Suprapubic skin (tissue), 4 donors: ENCODE data around the gene TOGARAM2.

Experiments
- EP300 ChIP-seq: sonication (generic); formaldehyde crosslinking; IDR thresholded peaks from one replicate; pipeline ENCODE4 v1.6.1; 2017; ENCODE audit warnings: antibody characterized with exemption
- POLR2A ChIP-seq, 2 donors: fragments of 450-650 bp; IDR thresholded peaks; one replicate each; pipeline ENCODE4 v1.6.1; 2017; ENCODE audit warnings: antibody characterized with exemption in 2 of 2, mild to moderate bottlenecking in 2 of 2, moderate library complexity in 2 of 2
- POLR2AphosphoS5 ChIP-seq, 3 donors: sonication (generic); formaldehyde crosslinking; IDR thresholded peaks; one replicate each; pipeline ENCODE4 v1.6.1; 2017; ENCODE audit warnings: antibody characterized with exemption in 3 of 3
- TF ChIP-seq, protein P1 (sequence below), 2 donors: fragments of 200-600 bp in 1 of 2; fragments of 450-650 bp in 1 of 2; sonication (generic) in 1 of 2; IDR thresholded peaks; one replicate each; pipeline ENCODE4 v1.5.1; 2016 to 2019; ENCODE audit warnings: antibody characterized with exemption in 2 of 2, mild to moderate bottlenecking in 1 of 2, moderate library complexity in 1 of 2

DNA sequence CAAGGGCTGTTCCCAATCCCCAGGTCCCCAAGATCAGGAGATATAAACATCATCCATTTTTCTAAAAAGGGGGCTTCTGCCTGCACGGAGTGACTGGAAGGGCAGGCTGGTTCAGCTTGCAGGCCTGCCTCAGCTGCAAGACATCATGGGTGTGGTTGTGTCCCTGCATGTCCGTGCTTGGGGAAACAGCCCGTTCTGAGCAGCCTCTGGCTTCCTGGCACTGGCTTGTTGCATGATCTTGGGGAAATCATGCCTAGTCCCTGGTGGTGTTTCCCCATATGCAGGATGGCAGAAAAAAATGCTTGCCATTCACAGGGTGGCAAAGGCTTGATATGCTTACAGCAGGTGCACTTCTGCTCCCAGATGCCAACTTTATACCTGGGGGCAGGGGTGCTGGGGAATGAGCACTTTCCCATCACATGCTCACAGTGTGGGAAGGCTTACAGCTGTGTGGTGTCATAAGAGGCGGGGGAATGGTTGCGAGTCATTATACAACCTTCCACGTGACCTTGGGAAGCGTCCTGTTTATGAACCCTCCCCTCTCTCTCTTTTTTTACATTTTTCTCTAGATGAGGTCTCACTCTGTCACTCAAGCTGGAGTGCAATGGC is 86.0 kb downstream of the TOGARAM2 start:
- TF ChIP-seq, protein P1, sequence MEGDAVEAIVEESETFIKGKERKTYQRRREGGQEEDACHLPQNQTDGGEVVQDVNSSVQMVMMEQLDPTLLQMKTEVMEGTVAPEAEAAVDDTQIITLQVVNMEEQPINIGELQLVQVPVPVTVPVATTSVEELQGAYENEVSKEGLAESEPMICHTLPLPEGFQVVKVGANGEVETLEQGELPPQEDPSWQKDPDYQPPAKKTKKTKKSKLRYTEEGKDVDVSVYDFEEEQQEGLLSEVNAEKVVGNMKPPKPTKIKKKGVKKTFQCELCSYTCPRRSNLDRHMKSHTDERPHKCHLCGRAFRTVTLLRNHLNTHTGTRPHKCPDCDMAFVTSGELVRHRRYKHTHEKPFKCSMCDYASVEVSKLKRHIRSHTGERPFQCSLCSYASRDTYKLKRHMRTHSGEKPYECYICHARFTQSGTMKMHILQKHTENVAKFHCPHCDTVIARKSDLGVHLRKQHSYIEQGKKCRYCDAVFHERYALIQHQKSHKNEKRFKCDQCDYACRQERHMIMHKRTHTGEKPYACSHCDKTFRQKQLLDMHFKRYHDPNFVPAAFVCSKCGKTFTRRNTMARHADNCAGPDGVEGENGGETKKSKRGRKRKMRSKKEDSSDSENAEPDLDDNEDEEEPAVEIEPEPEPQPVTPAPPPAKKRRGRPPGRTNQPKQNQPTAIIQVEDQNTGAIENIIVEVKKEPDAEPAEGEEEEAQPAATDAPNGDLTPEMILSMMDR (IDR thresholded peaks at IDR 0.05), result no peak
- TF ChIP-seq EP300 (no peak), POLR2AphosphoS5 (IDR thresholded peaks at IDR 0.05) (peak in 1 of 3 donors; percentile 84), POLR2A (IDR thresholded peaks at IDR 0.05) (no peak)
